ENCODE results near the gene FLYWCH1.

- no peak for TF ChIP-seq EZH2 (IDR thresholded peaks at IDR 0.05; ENCODE audit: low read length, missing control alignments)
- no peak for TF ChIP-seq CTCF (conservative IDR thresholded peaks at IDR 0.05 in 1 of 2, IDR thresholded peaks at IDR 0.05 in 1 of 2; ENCODE audit: low read depth in 1 of 2, low read length in 2 of 2)
Observed at GRCh38 chr16:2950353-2950724, 38.6 kb downstream of the FLYWCH1 start.

All from fibroblast of lung (primary cell).